Neural cell (in vitro differentiated cells): ENCODE data around the gene MKKS.

ENCODE experiments used
- EP300 ChIP-seq: fragments of 450-650 bp; conservative IDR thresholded peaks from 2 replicates; pipeline ENCODE4 v1.6.1; 2014; ENCODE audit warnings: antibody characterized with exemption, mild to moderate bottlenecking, moderate library complexity; ENCODE audit not compliant: poor library complexity, severe bottlenecking
- EZH2 ChIP-seq: fragments of 200-600, 300-800 bp; shearing (Covaris generic), sonication (generic); IDR thresholded peaks from 2 replicates; pipeline ENCODE4 v1.6.1; 2014; ENCODE audit warnings: antibody characterized with exemption, low read length, borderline replicate concordance, mild to moderate bottlenecking; ENCODE audit not compliant: insufficient read depth, poor library complexity, severe bottlenecking
- MXI1 ChIP-seq: fragments of 450-650 bp; conservative IDR thresholded peaks from 2 replicates; pipeline ENCODE4 v1.6.1; 2014; ENCODE audit warnings: antibody characterized with exemption, mild to moderate bottlenecking; ENCODE audit not compliant: poor library complexity, severe bottlenecking
- RAD21 ChIP-seq: fragments of 450-650 bp; conservative IDR thresholded peaks from 2 replicates; pipeline ENCODE4 v1.6.1; 2014; ENCODE audit warnings: antibody characterized with exemption, mild to moderate bottlenecking, moderate library complexity
- SMC3 ChIP-seq: fragments of 450-650 bp; conservative IDR thresholded peaks from 2 replicates; pipeline ENCODE4 v1.6.1; 2014; ENCODE audit warnings: antibody characterized with exemption, mild to moderate bottlenecking, moderate library complexity; ENCODE audit not compliant: poor library complexity
- TF ChIP-seq, protein P1 (sequence below): fragments of 450-650 bp; IDR thresholded peaks from 2 replicates; pipeline ENCODE4 v1.5.1; 2014; ENCODE audit warnings: antibody characterized with exemption, mild to moderate bottlenecking, moderate library complexity; ENCODE audit not compliant: poor library complexity, severe bottlenecking

- TF ChIP-seq EZH2 (no peak), SMC3 (no peak), EP300 (no peak), MXI1 (no peak), RAD21 (no peak)
- TF ChIP-seq, protein P1, sequence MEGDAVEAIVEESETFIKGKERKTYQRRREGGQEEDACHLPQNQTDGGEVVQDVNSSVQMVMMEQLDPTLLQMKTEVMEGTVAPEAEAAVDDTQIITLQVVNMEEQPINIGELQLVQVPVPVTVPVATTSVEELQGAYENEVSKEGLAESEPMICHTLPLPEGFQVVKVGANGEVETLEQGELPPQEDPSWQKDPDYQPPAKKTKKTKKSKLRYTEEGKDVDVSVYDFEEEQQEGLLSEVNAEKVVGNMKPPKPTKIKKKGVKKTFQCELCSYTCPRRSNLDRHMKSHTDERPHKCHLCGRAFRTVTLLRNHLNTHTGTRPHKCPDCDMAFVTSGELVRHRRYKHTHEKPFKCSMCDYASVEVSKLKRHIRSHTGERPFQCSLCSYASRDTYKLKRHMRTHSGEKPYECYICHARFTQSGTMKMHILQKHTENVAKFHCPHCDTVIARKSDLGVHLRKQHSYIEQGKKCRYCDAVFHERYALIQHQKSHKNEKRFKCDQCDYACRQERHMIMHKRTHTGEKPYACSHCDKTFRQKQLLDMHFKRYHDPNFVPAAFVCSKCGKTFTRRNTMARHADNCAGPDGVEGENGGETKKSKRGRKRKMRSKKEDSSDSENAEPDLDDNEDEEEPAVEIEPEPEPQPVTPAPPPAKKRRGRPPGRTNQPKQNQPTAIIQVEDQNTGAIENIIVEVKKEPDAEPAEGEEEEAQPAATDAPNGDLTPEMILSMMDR, result no peak
Measured at GRCh38 chr20:10463622-10464021, 29.6 kb upstream of the MKKS start.
